ENCODE data around the gene TEX36.
"Not testable (repeated sequence)": the region's sequence is repeated elsewhere in the genome, so short reads cannot be mapped to it uniquely, and the experiment has no call there.

TEX36 gene

DNA sequence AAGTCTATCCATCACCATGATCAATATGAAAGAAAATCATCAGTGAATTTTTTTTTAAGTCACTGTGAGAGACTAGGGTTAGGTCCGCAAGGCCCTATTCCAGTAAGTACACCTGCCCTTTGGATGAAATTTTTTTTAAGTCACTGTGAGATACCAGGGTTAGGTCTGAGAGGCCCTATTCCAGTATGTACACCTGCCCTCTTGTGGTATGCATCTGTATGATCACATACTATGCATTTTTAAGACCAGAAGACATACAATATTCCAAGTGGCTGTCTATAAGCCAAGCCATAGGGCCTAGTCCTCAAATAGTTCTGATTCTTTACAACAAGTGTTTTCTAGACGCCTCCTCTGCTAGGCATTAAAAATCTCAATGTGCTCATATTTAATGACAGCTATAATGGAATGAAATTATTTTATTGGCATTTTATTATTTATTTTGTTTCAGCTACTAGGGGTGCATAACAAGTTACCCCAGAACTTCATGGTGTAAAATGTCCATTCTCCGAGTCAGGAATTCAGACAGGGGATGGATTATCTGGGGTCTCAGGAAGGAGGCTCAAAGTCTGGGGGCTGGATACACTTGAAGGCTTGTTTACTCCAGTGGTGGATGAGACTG, 53.1 kb downstream of the TEX36 start:
- no peak for DNase-seq (ENCODE audit: low read depth)

DNA sequence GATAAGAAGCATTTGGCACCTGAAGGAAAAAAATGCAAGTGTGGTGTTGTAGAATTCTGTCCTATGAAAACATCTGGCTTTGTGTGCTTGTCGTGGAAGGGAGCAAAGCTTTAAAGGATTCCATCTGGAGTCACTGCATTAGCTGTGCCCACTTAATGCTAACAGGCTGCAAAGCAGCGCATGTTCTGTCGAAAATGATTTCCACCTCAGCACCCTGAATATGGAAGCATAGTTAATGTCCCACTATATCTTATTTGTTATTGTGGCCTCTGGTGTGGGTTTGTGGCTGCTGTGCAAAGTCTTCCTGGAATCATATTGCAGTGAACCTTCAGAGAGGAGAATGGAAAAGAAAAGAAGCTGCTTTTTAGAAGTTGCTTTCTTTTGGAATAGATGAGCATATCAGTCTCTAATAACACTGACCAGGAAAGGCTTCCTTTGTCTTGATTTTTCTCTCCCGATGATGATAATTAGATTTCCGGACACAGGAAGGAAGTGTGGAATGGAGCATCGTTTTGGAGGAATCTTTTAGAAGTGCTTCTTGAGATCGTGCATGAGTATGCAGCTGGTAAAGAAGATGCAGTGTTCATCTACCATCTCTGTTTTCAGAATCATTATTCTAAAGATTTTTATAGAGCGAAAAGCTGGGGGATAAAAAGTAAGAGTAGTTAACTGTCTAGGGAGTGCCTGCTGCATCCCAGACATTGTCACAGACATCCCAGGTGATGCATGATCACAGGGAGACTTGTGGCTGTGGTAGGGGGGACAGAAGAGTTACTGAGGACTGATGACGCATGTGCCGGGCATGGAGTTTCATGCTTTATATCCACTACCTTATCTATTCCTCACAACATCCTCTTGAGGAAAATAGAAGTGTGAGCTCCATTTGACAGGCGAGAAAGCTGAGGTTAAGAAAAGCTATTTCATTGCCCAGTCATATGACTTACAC, 54.6 kb downstream of the TEX36 start:
- DNase-seq (ENCODE audit: low read depth), result no peak

GRCh38 chr10:125627646-125628045, 55.3 kb downstream of the TEX36 start:
- DNase-seq (ENCODE audit: low read depth), result no peak

DNA sequence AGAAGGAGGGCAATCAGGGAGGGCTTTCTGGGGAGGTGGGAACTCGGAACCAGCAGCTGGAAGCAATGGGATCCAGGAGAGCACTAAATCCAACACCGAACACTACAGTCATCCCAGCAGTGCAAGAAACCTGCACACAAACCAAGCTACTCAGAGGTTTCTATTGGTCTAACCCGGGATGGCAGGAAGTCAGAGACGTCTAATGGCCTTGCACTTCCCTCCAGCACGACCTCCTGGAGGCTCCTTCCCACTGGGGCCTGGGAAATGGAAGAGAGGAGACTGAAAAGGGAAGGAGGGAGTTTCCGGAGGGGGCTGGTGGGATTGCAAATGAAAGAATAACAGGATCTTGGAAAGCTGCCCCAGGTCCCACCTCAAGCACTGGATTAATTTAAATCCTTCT, 56.3 kb downstream of the TEX36 start:
- DNase-seq (ENCODE audit: low read depth), result no peak

GRCh38 chr10:125625586-125625985, 57.4 kb downstream of the TEX36 start:
- no peak for DNase-seq (ENCODE audit: low read depth)

DNA sequence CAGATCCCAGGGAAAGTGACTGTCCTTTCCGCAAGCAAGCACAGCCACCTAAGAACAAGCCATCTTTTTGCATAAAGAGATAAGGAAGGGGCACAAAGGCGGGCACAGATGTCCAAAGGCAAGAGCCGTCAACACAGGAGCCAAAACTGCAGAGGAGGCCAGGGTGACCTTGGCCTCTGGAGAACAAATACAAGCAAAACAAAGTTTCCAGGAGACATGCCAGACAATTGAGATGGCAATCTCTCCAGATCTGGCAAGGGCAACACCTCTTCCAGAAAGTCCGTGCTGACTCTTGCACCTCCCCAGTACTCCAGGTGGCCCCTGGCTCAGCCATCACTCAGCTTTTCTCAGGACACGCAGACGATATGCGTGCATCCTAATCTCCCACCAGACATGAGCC, 58.2 kb downstream of the TEX36 start:
- no peak for DNase-seq (ENCODE audit: low read depth)

GRCh38 chr10:125621052-125621451, 61.9 kb downstream of the TEX36 start:
- DNase-seq (ENCODE audit: low read depth), result no peak

DNA sequence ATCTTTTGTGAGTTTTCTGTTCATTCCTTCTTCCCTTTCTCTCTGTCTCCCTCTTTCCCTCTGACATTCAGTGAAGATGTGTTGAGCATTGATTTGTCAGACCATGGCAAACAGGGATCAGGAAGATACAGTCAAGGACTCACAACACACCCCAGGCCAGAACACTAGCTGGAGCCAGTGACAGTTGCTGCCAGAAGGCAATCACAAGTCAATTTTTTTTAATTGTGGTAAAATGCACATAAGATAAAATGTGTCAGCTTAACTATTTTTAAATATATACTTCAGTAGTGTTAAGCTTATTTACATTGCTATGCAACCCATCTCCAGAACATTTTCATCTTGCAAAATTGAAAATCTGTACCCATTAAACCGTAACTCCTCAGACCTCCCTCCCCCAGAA, 62.6 kb downstream of the TEX36 start:
- DNase-seq (ENCODE audit: low read depth), result no peak

DNA sequence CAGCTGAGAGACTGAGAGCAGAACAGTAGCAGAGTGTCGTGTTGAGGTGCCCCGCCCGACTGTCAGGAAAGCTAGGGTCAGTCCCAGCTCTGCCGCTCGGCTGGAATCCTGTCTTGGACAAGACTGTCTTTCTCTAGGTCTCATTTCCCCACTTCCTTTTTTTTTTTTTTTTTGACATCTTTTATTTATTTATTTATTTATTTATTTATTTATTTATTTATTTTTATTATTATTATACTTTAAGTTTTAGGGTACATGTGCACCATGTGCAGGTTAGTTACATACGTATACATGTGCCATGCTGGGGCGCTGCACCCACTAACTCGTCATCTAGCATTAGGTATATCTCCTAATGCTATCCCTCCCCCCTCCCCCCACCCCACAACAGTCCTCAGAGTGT, 69.9 kb downstream of the TEX36 start:
- not testable (repeated sequence) for DNase-seq (ENCODE audit: low read depth)

DNA sequence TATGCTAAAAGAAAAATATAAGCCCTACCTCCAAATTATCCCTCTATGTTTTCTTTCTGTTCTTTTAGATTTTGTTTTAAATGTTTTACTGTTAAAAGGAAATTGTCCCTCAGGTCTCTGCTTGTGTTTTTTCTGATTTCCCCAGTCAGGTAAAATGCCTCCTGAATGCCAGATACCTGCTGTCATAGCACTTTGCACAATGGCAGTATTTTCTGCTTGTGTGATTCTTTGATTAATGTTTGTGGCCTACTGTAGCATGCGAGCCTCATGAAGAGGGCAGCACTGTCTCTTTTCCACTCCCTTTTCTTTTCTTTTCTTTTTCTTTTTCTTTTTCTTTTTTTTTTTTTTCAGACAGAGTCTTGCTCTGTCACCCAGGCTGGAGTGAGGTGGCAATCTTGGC, 71.2 kb downstream of the TEX36 start:
- DNase-seq (ENCODE audit: low read depth), result no peak

DNA sequence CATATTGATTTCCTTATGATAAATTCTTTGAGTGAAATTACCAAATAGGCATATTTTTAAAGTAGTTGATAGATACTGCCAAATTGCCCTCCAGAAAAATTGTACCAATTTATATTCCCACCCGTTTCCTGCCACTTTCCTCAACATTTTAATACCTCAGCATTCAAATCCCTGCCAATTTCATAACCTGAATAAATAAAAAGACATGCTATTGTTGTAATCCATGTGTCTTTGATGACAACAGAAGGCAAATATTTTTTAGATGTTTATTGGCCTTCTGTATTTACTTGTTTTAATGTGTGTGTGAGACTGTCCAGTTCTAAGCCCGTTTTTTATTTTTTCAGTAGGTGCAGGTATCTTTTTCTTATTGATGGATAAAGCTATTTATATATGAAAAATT, 71.7 kb downstream of the TEX36 start:
- no peak for DNase-seq (ENCODE audit: low read depth)

- no peak for DNase-seq (ENCODE audit: low read depth)
Observed at GRCh38 chr10:125609859-125610258, 73.1 kb downstream of the TEX36 start.

GRCh38 chr10:125608474-125608873, 74.5 kb downstream of the TEX36 start:
- no peak for DNase-seq (ENCODE audit: low read depth)

DNA sequence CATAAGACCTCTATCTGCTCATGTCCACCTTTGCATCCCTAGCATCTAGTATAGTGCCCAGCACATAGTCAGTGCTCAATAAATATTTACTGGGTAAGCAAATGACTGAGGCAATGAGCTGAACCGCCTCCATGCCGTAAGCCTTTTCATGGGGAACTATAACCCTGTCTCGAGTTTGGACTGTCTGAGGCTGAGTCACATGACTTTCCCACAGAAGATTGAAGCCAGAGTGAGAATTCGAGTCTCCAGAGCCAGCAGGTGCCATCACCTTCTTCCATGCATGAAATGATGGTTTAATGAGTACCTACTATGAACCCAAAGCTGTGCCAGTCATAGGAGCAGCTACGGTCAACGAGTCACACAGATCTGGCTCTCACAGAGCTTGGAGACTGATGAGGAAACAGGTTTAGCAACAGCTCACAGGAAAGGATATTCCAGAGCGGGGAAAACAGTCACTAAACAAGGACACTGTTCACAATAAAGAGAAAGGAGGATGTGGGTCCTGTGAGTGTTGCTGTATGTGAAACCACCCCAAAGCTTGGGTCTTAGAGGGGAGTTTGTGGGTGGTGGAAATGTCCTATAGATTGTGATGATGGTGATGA, 75.2 kb downstream of the TEX36 start:
- no peak for DNase-seq (ENCODE audit: low read depth)

DNA sequence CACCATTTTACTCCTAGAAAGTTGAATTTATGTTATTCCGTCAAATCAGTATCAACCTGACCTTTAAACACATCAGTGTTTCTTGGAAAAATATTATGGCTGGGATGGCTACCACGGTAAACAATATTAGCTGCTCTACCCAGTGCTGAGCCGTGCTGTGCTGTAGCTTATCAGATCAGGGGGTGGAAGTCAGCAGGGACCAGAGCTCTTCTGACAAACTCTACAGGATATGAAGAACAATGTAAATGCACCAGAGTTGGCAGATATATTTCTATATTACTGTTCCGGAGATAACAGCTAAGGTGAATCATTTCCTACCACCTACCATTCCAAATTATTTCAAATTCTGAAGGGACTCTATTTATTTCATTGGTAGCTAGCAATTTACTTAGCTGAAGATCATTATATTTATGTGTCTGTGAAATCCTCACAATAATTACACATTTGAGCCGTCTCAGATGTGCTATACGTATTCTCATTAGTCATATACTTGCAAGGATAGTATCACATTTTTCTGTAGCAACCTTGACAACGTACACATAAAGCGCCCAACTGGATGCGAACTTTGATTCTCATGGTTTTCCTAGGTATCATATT, 76.5 kb downstream of the TEX36 start:
- DNase-seq (ENCODE audit: low read depth), result no peak
